GM10248 (cell line): ENCODE data around the gene ARFGEF2.

ENCODE experiments used
- CTCF ChIA-PET: fragments of 300-600 bp; sonication (Branson Sonifier 250); formaldehyde crosslinking; extraction: SDS; loops from one replicate; lab custom pipeline; 2021; ENCODE audit warnings: antibody characterized with exemption; lab: Yijun Ruan, JAX
- POLR2A ChIA-PET: fragments of 350-650 bp; sonication (Branson Sonifier 250); formaldehyde crosslinking; extraction: SDS; loops from one replicate; lab custom pipeline; 2020; ENCODE audit warnings: antibody characterized with exemption; lab: Yijun Ruan, JAX
- DNase-seq: peaks from one replicate; pipeline ENCODE4 v3.0.0; 2012; ENCODE audit errors: extremely low spot score
- TF ChIP-seq, protein P1 (sequence below): IDR thresholded peaks from 2 replicates; pipeline ENCODE4 v1.5.1; 2012; ENCODE audit warnings: mild to moderate bottlenecking, low read depth; ENCODE audit errors: extremely low read depth, missing control alignments, control extremely low read depth

The ARFGEF2 gene

DNA sequence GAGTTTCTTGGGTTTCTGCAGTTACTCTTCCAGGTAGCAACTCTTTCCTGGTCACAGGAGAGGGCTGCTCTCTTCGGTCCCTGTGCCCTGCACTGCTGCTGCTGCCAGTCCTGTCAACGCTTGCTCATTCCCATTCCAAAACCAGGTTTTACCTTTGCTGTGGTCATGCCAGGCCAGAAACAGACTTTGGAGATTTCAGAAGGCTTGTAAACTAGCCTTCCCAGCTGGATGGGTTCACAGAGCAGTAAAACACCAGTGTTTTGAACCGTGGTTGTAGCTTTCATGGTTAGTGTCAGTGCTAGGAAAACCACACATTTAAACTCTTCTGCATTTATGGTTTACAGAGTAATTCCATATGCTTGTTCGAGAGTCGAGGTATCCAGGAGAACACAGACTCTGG lies 16.2 kb downstream of the ARFGEF2 start:
- ChIA-PET POLR2A (no interaction called here), CTCF (interaction anchor here (1.2 to 1.5 kb wide), 3 partner anchors 10 to 280 kb away, joined by 3 to 7 read pairs (median 3); no protein-coding TSS in a partner anchor)
- no peak for DNase-seq
- TF ChIP-seq, protein P1, sequence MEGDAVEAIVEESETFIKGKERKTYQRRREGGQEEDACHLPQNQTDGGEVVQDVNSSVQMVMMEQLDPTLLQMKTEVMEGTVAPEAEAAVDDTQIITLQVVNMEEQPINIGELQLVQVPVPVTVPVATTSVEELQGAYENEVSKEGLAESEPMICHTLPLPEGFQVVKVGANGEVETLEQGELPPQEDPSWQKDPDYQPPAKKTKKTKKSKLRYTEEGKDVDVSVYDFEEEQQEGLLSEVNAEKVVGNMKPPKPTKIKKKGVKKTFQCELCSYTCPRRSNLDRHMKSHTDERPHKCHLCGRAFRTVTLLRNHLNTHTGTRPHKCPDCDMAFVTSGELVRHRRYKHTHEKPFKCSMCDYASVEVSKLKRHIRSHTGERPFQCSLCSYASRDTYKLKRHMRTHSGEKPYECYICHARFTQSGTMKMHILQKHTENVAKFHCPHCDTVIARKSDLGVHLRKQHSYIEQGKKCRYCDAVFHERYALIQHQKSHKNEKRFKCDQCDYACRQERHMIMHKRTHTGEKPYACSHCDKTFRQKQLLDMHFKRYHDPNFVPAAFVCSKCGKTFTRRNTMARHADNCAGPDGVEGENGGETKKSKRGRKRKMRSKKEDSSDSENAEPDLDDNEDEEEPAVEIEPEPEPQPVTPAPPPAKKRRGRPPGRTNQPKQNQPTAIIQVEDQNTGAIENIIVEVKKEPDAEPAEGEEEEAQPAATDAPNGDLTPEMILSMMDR, result no peak

DNA sequence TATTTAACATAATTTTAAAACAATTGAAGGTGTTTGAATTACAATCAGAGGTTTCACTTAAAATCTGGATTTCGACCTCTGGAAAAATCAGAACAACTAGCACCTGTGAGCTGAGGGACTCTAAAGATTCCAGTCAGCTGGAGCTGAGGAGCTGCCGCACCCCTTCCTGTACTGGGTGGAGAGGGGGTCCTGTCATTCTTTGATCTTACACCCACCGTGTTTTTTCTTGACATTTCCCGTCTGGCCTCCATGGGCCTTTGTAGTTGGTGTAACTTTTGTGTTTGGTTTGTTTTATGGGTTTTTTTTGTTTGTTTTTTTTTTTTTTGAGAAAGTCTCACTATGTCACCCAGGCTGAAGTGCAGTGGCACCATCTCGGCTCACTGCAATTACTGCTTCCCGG lies 17.2 kb downstream of the ARFGEF2 start:
- ChIA-PET POLR2A (no interaction called here), CTCF (interaction anchor here (0.9 to 1.5 kb wide), 2 partner anchors 9 to 11 kb away, joined by 3 to 7 read pairs; no protein-coding TSS in a partner anchor)
- no peak for DNase-seq
- TF ChIP-seq, protein P1, result no peak

DNA sequence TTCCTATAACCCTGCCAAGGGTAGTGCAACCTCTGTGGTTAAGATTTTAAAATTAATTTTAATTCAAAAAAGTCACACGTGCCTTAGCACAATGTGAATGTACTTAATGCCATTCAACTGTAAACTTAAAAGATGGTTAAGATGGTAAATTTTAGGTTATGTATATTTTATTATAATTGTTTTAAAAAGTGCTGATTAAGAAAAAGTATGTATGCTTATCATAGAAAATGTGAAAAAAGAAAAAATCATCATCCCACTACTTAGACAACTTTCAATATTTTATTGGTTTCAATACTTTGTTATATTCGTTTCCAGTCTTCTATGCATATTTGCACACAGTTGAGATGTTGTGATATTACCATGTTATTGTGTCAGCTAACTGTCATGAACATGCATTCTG lies 18.7 kb downstream of the ARFGEF2 start:
- TF ChIP-seq, protein P1, result no peak
- no peak for DNase-seq
- ChIA-PET POLR2A (no interaction called here), CTCF (interaction anchor here (1.1 to 1.5 kb wide), 2 partner anchors 9 to 319 kb away, joined by 3 to 4 read pairs; no protein-coding TSS in a partner anchor)

DNA sequence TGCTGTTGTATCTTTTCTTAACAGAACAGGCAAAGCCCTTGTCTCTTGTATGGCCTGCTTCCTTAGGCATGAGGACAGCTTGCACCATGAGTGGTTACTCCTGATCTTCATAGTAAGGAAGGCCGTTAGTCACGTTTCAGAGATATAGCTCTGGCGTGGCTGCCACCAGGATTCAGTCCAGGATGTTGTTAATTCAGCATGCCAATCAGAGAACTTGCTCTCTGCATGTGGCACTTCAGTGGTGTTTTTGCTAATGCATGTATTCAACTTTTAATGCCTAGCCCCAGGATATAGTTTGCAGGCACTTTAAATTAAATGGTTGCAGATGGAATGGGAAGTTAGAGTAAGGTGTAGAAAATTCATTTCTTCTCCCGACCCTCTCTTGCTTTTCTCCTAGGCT lies 20.0 kb downstream of the ARFGEF2 start:
- TF ChIP-seq, protein P1, result no peak
- CTCF ChIA-PET, result interaction anchor here (1.5 kb wide), 1 partner anchor 8 kb away, joined by 3 read pairs; no protein-coding TSS in a partner anchor
- POLR2A ChIA-PET, result no interaction called here
- no peak for DNase-seq

DNA sequence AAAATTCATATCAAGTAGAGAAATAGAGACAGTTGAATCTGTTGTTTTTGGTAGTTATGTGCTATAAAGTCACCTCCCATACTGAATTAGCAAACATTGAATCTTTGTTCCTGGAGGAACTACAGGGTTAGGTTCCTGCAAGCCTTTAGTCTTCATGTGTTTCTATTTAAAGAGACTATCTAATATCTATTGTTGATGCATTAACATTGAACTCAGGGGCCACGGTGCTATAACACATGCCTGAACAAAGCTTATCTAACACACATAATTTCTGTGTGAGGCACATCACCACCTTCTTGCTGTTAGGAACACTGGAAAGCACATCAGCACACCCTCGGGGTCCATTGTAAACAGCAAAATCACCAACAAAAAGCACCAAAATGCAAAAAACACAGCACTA lies 21.2 kb downstream of the ARFGEF2 start:
- DNase-seq, result no peak
- TF ChIP-seq, protein P1, result no peak
- ChIA-PET POLR2A (no interaction called here), CTCF (interaction anchor here (1.7 kb wide), 1 partner anchor 285 kb away, joined by 5 read pairs; no protein-coding TSS in a partner anchor)

DNA sequence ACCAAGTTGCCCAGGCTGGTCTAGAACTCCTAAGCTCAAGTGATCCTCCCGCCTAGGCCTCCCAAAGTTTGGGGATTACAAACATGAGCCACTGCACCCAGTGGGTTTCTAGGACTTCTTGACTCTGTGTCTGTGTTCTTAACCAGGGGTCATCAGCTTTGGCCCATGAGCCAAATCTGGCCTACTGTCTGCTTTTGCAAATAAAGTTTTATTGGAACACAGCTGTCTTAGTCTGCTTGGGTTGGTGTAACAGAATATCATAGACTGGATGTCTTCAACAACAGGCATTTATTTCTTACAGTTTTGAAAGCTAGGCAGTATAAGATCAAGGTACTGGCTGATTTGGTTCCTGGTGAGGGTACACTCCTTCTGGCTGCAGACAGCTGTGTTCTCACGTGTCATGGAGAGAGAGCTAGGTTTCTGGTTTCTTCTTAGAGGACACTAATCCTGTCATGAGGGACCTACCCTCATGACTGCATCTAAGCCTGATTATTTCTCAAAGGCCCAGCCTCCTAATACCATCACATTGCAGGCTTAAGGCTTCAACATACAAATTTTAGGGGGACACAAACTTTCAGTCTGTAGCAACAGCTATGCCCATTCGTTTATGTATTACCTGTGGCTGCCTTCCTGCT lies 23.3 kb downstream of the ARFGEF2 start:
- no peak for DNase-seq
- POLR2A ChIA-PET, result interaction anchor here (0.5 kb wide), 1 partner anchor 11 kb away, joined by 3 read pairs; no protein-coding TSS in a partner anchor
- CTCF ChIA-PET, result interaction anchor here (0.7 to 1.4 kb wide), 3 partner anchors 10 to 302 kb away, joined by 3 to 4 read pairs (median 3); no protein-coding TSS in a partner anchor
- TF ChIP-seq, protein P1, result no peak
